Stimulated activated CD4-positive, alpha-beta T cell treated with anti-CD3 and anti-CD28 coated beads, Interleukin-4, amount 100 ng/mL, for 48 hours (primary cell): ENCODE data around the gene PCDHB6.
"Not testable (repeated sequence)": the region's sequence is repeated elsewhere in the genome, so short reads cannot be mapped to it uniquely, and the experiment has no call there.

Experiments used
- DNase-seq, 2 donors: peaks; one replicate each; pipeline ENCODE4 v3.0.0-alpha.2; 2020; ENCODE audit warnings: low read depth in 2 of 2

PCDHB6 gene

DNA sequence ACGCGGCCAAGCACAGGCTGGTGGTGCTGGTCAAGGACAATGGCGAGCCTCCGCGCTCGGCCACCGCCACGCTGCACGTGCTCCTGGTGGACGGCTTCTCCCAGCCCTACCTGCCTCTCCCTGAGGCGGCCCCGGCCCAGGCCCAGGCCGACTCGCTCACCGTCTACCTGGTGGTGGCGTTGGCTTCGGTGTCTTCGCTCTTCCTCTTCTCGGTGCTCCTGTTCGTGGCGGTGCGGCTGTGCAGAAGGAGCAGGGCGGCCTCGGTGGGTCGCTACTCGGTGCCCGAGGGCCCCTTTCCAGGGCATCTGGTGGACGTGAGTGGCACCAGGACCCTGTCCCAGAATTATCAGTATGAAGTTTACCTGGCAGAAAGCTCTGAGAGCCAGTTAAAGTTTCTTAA, 8.0 kb downstream of the PCDHB6 start:
- not testable (repeated sequence) for DNase-seq

- no peak for DNase-seq
Observed at GRCh38 chr5:141172381-141173204, 22.7 kb downstream of the PCDHB6 start, which contains the start of gene PCDHB7. PCDHB7 (plus strand) TSS chr5:141172644; CDS start chr5:141172836, 192 bp downstream.

- DNase-seq = not testable (repeated sequence)
Observed at GRCh38 chr5:141174291-141175104, 24.6 kb downstream of the PCDHB6 start.

DNA sequence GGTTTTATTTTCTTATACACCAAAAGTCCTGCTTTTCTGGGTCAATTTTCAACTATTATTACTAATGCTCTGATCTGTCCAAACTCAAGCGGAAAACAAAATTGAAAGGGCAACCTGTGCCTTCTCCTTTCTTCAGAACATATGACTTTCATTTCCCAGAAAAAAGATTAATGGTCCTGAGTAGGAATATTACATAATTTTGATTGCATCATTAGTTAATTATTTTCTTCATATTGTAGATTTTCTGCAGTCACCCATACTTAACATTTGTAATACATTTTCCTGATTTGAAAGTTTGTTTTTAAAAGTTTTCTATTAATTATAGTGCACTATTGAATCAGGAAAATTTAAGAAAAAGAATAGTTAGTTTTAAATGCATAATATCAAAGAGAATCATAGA, 26.1 kb downstream of the PCDHB6 start:
- DNase-seq = no peak

- DNase-seq = not testable (repeated sequence)
Observed at GRCh38 chr5:141177577-141178191, 27.8 kb downstream of the PCDHB6 start, which contains the start of gene PCDHB8. PCDHB8 (plus strand) TSS chr5:141177790; CDS start chr5:141178035, 245 bp downstream.

GRCh38 chr5:141179371-141179770, 29.5 kb downstream of the PCDHB6 start:
- not testable (repeated sequence) for DNase-seq

DNA sequence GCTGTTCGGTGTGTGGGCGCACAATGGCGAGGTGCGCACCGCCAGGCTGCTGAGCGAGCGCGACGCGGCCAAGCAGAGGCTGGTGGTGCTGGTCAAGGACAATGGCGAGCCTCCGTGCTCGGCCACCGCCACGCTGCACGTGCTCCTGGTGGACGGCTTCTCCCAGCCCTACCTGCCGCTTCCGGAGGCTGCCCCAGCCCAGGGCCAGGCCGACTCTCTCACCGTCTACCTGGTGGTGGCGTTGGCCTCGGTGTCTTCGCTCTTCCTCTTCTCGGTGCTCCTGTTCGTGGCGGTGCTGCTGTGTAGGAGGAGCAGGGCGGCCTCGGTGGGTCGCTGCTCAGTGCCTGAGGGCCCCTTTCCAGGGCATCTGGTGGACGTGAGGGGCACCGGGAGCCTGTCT, 30.0 kb downstream of the PCDHB6 start:
- not testable (repeated sequence) for DNase-seq

GRCh38 chr5:141180313-141180712, 30.5 kb downstream of the PCDHB6 start:
- DNase-seq = no peak

GRCh38 chr5:141182248-141182647, 32.4 kb downstream of the PCDHB6 start, which contains the start of gene PCDHB16:
PCDHB16 (plus strand) TSS chr5:141182387; CDS start chr5:141182560, 173 bp downstream.
- DNase-seq = no peak

DNA sequence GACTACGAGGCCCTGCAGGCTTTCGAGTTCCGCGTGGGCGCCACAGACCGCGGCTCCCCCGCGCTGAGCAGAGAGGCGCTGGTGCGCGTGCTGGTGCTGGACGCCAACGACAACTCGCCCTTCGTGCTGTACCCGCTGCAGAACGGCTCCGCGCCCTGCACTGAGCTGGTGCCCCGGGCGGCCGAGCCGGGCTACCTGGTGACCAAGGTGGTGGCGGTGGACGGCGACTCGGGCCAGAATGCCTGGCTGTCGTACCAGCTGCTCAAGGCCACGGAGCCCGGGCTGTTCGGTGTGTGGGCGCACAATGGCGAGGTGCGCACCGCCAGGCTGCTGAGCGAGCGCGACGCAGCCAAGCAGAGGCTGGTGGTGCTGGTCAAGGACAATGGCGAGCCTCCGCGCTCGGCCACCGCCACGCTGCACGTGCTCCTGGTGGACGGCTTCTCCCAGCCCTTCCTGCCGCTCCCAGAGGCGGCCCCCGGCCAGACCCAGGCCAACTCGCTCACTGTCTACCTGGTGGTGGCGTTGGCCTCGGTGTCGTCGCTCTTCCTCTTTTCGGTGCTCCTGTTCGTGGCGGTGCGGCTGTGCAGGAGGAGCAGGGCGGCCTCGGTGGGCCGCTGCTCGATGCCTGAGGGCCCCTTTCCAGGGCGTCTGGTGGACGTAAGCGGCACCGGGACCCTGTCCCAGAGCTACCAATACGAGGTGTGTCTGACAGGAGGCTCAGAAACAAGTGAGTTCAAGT, 34.4 kb downstream of the PCDHB6 start:
- DNase-seq = not testable (repeated sequence)

- DNase-seq = peak in 1 of 2 donors; percentile 9
Observed at GRCh38 chr5:141186897-141187512, 37.1 kb downstream of the PCDHB6 start, which contains the start of gene PCDHB9. PCDHB9 (plus strand) TSS chr5:141187161; CDS start chr5:141187319, 158 bp downstream.

DNA sequence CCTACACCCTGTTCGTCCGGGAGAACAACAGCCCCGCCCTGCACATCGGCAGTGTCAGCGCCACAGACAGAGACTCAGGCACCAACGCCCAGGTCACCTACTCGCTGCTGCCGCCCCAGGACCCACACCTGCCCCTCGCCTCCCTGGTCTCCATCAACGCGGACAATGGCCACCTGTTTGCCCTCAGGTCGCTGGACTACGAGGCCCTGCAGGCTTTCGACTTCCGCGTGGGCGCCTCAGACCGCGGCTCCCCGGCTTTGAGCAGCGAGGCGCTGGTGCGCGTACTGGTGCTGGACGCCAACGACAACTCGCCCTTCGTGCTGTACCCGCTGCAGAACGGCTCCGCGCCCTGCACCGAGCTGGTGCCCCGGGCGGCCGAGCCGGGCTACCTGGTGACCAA, 38.8 kb downstream of the PCDHB6 start:
- DNase-seq = not testable (repeated sequence)

GRCh38 chr5:141189131-141189530, 39.3 kb downstream of the PCDHB6 start:
- not testable (repeated sequence) for DNase-seq

DNA sequence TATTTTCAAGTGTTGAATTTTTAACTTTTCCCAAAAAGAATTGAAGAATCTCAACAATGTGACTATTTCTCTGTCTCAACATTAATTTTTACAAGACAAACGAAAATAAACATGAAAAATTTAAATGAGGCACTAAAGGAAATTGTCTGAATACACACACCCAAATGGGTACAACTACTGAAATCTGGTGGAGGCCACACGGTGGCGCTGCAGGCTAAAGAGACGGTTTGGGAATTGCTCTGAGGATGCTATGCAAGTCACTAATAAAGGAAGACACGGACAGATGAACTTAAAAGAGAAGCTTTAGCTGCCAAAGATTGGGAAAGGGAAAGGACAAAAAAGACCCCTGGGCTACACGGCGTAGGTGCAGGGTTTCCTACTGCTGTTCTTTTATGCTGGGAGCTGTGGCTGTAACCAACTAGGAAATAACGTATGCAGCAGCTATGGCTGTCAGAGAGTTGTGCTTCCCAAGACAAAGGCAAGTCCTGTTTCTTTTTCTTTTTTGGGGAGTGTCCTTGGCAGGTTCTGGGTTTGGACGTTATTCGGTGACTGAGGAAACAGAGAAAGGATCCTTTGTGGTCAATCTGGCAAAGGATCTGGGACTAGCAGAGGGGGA, 42.4 kb downstream of the PCDHB6 start, which contains the start of gene PCDHB10:
Gene PCDHB10, plus strand, starts transcription at position 244 of the 616 bp plus-strand sequence. Its CDS starts 200 bp downstream, at position 444.
- peak in 1 of 2 donors; percentile 18 for DNase-seq

- not testable (repeated sequence) for DNase-seq
Observed at GRCh38 chr5:141194332-141194731, 44.5 kb downstream of the PCDHB6 start.

- no peak for DNase-seq
Observed at GRCh38 chr5:141196363-141196762, 46.5 kb downstream of the PCDHB6 start.

- DNase-seq = no peak
Observed at GRCh38 chr5:141199359-141200235, 49.7 kb downstream of the PCDHB6 start, which contains the start of gene PCDHB11. PCDHB11 (plus strand) TSS chr5:141199627; CDS start chr5:141199775, 148 bp downstream.

DNA sequence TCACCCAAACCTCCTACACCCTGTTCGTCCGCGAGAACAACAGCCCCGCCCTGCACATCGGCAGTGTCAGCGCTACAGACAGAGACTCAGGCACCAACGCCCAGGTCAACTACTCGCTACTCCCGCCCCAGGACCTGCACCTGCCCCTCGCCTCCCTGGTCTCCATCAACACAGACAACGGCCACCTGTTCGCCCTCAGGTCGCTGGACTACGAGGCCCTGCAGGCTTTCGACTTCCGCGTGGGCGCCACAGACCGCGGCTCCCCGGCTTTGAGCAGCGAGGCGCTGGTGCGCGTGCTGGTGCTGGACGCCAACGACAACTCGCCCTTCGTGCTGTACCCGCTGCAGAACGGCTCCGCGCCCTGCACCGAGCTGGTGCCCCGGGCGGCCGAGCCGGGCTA, 51.3 kb downstream of the PCDHB6 start:
- not testable (repeated sequence) for DNase-seq

DNA sequence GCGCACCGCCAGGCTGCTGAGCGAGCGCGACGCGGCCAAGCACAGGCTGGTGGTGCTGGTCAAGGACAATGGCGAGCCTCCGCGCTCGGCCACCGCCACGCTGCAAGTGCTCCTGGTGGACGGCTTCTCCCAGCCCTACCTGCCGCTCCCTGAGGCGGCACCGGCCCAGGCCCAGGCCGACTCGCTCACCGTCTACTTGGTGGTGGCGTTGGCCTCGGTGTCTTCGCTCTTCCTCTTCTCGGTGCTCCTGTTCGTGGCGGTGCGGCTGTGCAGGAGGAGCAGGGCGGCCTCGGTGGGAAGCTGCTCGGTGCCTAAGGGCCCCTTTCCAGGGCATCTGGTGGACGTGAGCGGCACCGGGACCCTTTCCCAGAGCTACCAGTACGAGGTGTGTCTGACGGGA, 51.8 kb downstream of the PCDHB6 start:
- DNase-seq = not testable (repeated sequence)
